K562 (cell line): ENCODE measurements around the gene DPP10.

Experiments
- ATF2 ChIP-seq: sonication (generic); formaldehyde crosslinking; IDR thresholded peaks from 2 replicates; pipeline ENCODE4 v1.8.1; 2022; ENCODE audit warnings: missing genetic modification reagents
- PML ChIP-seq: IDR thresholded peaks from 2 replicates; pipeline ENCODE4 v1.6.1; 2012; ENCODE audit warnings: low read length, inconsistent platforms
- XRCC5 ChIP-seq: fragments of 200-400 bp; formaldehyde crosslinking; IDR thresholded peaks from 2 replicates; pipeline ENCODE4 v1.6.1; 2017; ENCODE audit warnings: low read depth, mild to moderate bottlenecking, low read length
- TF ChIP-seq, protein P1 (sequence below): fragments of 250-450 bp; sonication (Bioruptor Pico); IDR thresholded peaks from 2 replicates; pipeline ENCODE4 v1.4.0; 2020; ENCODE audit warnings: mild to moderate bottlenecking

GRCh38 chr2:114762376-114762775 is 319.9 kb downstream of the DPP10 start:
- TF ChIP-seq XRCC5 (no peak), ATF2 (CRISPR knock-in tag) (no peak), PML (no peak)
- TF ChIP-seq, protein P1, sequence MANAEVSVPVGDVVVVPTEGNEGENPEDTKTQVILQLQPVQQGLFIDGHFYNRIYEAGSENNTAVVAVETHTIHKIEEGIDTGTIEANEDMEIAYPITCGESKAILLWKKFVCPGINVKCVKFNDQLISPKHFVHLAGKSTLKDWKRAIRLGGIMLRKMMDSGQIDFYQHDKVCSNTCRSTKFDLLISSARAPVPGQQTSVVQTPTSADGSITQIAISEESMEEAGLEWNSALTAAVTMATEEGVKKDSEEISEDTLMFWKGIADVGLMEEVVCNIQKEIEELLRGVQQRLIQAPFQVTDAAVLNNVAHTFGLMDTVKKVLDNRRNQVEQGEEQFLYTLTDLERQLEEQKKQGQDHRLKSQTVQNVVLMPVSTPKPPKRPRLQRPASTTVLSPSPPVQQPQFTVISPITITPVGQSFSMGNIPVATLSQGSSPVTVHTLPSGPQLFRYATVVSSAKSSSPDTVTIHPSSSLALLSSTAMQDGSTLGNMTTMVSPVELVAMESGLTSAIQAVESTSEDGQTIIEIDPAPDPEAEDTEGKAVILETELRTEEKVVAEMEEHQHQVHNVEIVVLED (CRISPR knock-in tag) = no peak
